Peyer's patch (tissue), 4 donors: ENCODE measurements around the gene MICAL3. TPM values are rescaled to one million over a fixed set of nuclear protein-coding genes. Genes with fewer than 3 reads are reported as not detected.
"Not testable (repeated sequence)": the region's sequence is repeated elsewhere in the genome, so short reads cannot be mapped to it uniquely, and the experiment has no call there.

Source experiments
- DNase-seq, 3 donors: peaks; one replicate each; pipeline ENCODE4 v3.0.0-alpha.2; 2017 to 2019
- H3K27ac ChIP-seq, 4 donors: fragments of 200-600 bp; sonication (generic); one replicate each; pipeline ENCODE4 v1.5.1; 2016 to 2019
- H3K27me3 ChIP-seq, 2 donors: fragments of 200-600 bp; sonication (generic); one replicate each; pipeline ENCODE4 v1.5.1; 2019
- H3K36me3 ChIP-seq, 3 donors: fragments of 200-600 bp; sonication (generic); one replicate each; pipeline ENCODE4 v1.5.1; 2016 to 2019
- H3K4me1 ChIP-seq, 4 donors: fragments of 200-600 bp; sonication (generic); one replicate each; pipeline ENCODE4 v1.5.1; 2016 to 2019
- H3K4me3 ChIP-seq, 4 donors: fragments of 200-600 bp; sonication (generic); 1 replicate in 3 of 4; 2 replicates in 1 of 4; pipeline ENCODE4 v1.5.1; 2016 to 2019; ENCODE audit warnings: mild to moderate bottlenecking in 1 of 4
- H3K9me3 ChIP-seq, 4 donors: fragments of 200-600 bp; sonication (generic); one replicate each; pipeline ENCODE4 v1.5.1; 2016 to 2019; ENCODE audit warnings: mild to moderate bottlenecking in 1 of 4
- CTCF ChIP-seq, 6 experiments: fragments of 450-650 bp in 4 of 6; fragments of 200-600 bp in 2 of 6; sonication (generic) in 1 of 6; IDR thresholded peaks; one replicate each; pipeline ENCODE4 v1.5.1; 2017 to 2019; ENCODE audit warnings: antibody characterized with exemption in 6 of 6, mild to moderate bottlenecking in 3 of 6, moderate library complexity in 1 of 6
- POLR2A ChIP-seq, 2 donors: fragments of 450-650 bp; IDR thresholded peaks; one replicate each; pipeline ENCODE4 v1.5.1; 2017; ENCODE audit warnings: antibody characterized with exemption in 2 of 2, mild to moderate bottlenecking in 2 of 2, moderate library complexity in 2 of 2
- total RNA-seq, 4 donors: library from RNA; depleted of rRNA; stranded (reverse); fragments of >200 nt; gene quantifications; one replicate each; pipeline ENCODE4 v1.1.0, GENCODE V29; 2016

Gene MICAL3
- total RNA-seq, 4 donors from 2014 or later: 68.5 to 99.1 (median 88.7) TPM

GRCh38 chr22:17769716-17770082 lies 254.7 kb downstream of the MICAL3 start:
- no peak overlapping the region for H3K4me3 ChIP-seq
- H3K9me3 ChIP-seq: no peaks in the 10 kb centered on the region
- DNase-seq: peak in 2 of 3 donors; percentile 73 to 79
- TF ChIP-seq CTCF (IDR thresholded peaks at IDR 0.05) (no peak), POLR2A (IDR thresholded peaks at IDR 0.05) (no peak)
- H3K27me3 ChIP-seq: no peaks in the 10 kb centered on the region
- H3K27ac ChIP-seq: peak overlapping the region in 2 of 4 donors; percentile 31 to 43
- H3K4me1 ChIP-seq: peaks cover 0 to 36% (median 21%) of the 10 kb centered on the region in 4 donors
- no peaks in the 10 kb centered on the region for H3K36me3 ChIP-seq

- no peak overlapping the region for H3K4me3 ChIP-seq
- no peaks in the 10 kb centered on the region for H3K9me3 ChIP-seq
- peak in 1 of 3 donors; percentile 43 for DNase-seq
- peak overlapping the region in 2 of 4 donors; percentile 31 to 43 for H3K27ac ChIP-seq
- H3K36me3 ChIP-seq: no peaks in the 10 kb centered on the region
- peaks cover 0 to 36% (median 20%) of the 10 kb centered on the region in 4 donors for H3K4me1 ChIP-seq
- H3K27me3 ChIP-seq: no peaks in the 10 kb centered on the region
- TF ChIP-seq POLR2A (IDR thresholded peaks at IDR 0.05) (no peak), CTCF (IDR thresholded peaks at IDR 0.05) (no peak)
These were observed 255.2 kb downstream of the MICAL3 start for GRCh38 chr22:17769013-17769715.

DNA sequence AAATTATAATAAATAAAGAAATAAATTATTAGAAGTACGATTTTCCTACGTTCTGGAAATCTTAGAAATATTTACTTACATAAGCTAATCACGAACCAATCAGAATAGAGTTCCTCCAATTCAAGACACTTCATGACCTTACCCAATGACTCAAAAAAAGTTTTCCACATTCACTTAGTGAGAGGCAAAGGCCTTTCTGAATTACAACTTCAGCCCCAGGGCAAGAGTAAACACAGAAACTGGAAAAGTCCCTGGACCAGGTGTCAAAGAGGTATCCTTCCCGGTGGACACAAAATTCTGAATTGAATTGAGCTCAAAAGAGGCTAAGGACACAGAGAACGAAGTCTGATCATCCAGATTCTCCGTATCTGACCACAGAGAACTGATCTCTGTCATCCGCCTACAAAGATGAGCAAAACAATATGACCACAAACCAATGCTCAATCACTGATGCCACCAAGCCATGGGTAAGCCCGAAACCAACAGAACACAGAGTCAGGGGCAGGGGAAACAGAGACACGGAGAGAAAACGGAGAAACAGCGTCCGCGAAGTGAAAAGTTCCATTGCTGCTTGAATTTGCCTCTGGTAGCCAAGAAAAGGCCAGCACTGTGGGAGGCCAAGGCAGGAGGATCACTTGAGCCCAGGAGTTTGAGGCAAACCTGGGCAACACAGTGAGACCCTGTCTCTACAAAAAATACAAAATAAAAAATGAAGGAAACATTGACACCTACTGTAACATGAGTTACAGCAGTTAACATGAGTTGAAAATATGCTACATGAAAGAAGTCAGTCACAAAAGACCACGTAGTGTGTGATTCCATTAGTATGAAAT lies 256.9 kb downstream of the MICAL3 start:
- H3K36me3 ChIP-seq: no peaks in the 10 kb centered on the region
- DNase-seq: no peak
- peaks cover 0 to 25% (median 10%) of the 10 kb centered on the region in 4 donors for H3K4me1 ChIP-seq
- no peak overlapping the region for H3K4me3 ChIP-seq
- no peaks in the 10 kb centered on the region for H3K27me3 ChIP-seq
- no peak overlapping the region for H3K27ac ChIP-seq
- no peaks in the 10 kb centered on the region for H3K9me3 ChIP-seq
- TF ChIP-seq POLR2A (IDR thresholded peaks at IDR 0.05) (no peak), CTCF (IDR thresholded peaks at IDR 0.05) (no peak)

DNA sequence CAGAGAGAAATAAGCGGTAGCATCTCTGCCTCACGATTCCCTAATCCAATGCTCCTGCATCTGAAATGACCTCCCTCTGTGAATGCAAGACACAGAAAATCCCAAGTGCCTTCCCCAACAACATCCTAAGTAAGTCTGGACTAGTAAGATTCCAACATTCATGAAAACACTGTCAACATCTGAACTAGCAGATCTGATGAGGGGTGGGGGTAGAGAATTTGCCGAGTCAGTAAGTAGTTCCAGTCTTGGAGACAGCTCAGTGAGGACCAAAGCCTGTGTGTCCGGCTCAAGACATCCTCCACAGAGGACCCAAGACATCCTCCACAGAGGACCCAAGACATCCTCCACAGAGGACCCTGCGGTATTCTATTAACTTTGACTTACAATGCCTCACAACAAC lies 259.5 kb downstream of the MICAL3 start:
- not testable (repeated sequence) for H3K4me3 ChIP-seq, H3K27ac ChIP-seq, H3K36me3 ChIP-seq, DNase-seq, H3K9me3 ChIP-seq, H3K27me3 ChIP-seq
- H3K4me1 ChIP-seq: peaks cover 0 to 23% (median 8%) of the 10 kb centered on the region in 4 donors

- TF ChIP-seq POLR2A (IDR thresholded peaks at IDR 0.05) (no peak), CTCF (IDR thresholded peaks at IDR 0.05) (no peak)
- no peak for DNase-seq
- no peak overlapping the region for H3K4me3 ChIP-seq
- H3K4me1 ChIP-seq: peaks cover 0 to 15% (median 6%) of the 10 kb centered on the region in 4 donors
- H3K27me3 ChIP-seq: no peaks in the 10 kb centered on the region
- no peak overlapping the region for H3K27ac ChIP-seq
- H3K9me3 ChIP-seq: no peaks in the 10 kb centered on the region
- H3K36me3 ChIP-seq: no peaks in the 10 kb centered on the region
These were observed 260.3 kb downstream of the MICAL3 start for GRCh38 chr22:17764036-17764435.

DNA sequence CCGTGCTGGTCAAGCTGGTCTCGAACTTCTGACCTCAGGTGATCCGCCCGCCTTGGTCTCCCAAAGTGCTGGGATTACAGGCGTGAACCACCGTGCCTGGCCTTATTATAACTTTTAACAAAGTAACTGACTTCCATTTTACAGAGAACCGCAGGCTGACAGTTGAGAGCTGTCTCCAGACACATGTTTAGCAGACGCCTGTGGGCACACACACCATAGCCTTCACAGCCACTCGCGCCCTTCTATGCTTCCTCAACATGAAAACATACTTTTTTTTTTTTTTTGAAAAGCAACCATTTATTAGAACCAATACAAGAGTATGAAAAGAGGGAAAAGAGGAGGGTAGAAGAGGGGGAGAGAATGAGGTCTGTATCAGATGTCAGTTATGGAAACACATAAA lies 260.9 kb downstream of the MICAL3 start:
- not testable (repeated sequence) for H3K27me3 ChIP-seq, H3K36me3 ChIP-seq, DNase-seq, H3K4me1 ChIP-seq, H3K27ac ChIP-seq, H3K4me3 ChIP-seq, H3K9me3 ChIP-seq
